Measurements from ENCODE around the gene AKAP13.
"Not testable (repeated sequence)": the region's sequence is repeated elsewhere in the genome, so short reads cannot be mapped to it uniquely, and the experiment has no call there.

The AKAP13 gene

GRCh38 chr15:85563328-85563727, 182.9 kb downstream of the AKAP13 start:
- DNase-seq (ENCODE audit: low read depth in 2 of 2) = no peak

GRCh38 chr15:85563731-85564130, 183.3 kb downstream of the AKAP13 start:
- no peak for DNase-seq (ENCODE audit: low read depth in 2 of 2)

GRCh38 chr15:85564686-85565085, 184.3 kb downstream of the AKAP13 start:
- no peak for DNase-seq (ENCODE audit: low read depth in 2 of 2)

GRCh38 chr15:85568261-85568808, 187.9 kb downstream of the AKAP13 start:
- no peak for DNase-seq (ENCODE audit: low read depth in 2 of 2)

- no peak for DNase-seq (ENCODE audit: low read depth in 2 of 2)
These were observed 189.9 kb downstream of the AKAP13 start for GRCh38 chr15:85570336-85570735.

GRCh38 chr15:85571780-85572179, 191.4 kb downstream of the AKAP13 start:
- DNase-seq (ENCODE audit: low read depth in 2 of 2) = no peak

- no peak for DNase-seq (ENCODE audit: low read depth in 2 of 2)
These were observed 196.0 kb downstream of the AKAP13 start for GRCh38 chr15:85576392-85576791.

GRCh38 chr15:85578941-85579701, 198.7 kb downstream of the AKAP13 start:
- DNase-seq (ENCODE audit: low read depth in 2 of 2) = no peak

- DNase-seq (ENCODE audit: low read depth in 2 of 2) = no peak
These were observed 199.7 kb downstream of the AKAP13 start for GRCh38 chr15:85579957-85580694.

GRCh38 chr15:85580879-85581278, 200.5 kb downstream of the AKAP13 start:
- peak; percentile 49 to 55 for DNase-seq (ENCODE audit: low read depth in 2 of 2)

- peak in 1 of 2 donors; percentile 26 for DNase-seq (ENCODE audit: low read depth in 2 of 2)
These were observed 201.1 kb downstream of the AKAP13 start for GRCh38 chr15:85581495-85581894.

- peak; percentile 47 to 56 for DNase-seq (ENCODE audit: low read depth in 2 of 2)
These were observed 202.0 kb downstream of the AKAP13 start for GRCh38 chr15:85582131-85583079.

GRCh38 chr15:85583442-85583841, 203.0 kb downstream of the AKAP13 start:
- DNase-seq (ENCODE audit: low read depth in 2 of 2) = no peak

- peak; percentile 19 to 66 for DNase-seq (ENCODE audit: low read depth in 2 of 2)
These were observed 203.6 kb downstream of the AKAP13 start for GRCh38 chr15:85583923-85584390.

- no peak for DNase-seq (ENCODE audit: low read depth in 2 of 2)
These were observed 204.5 kb downstream of the AKAP13 start for GRCh38 chr15:85584872-85585271.

GRCh38 chr15:85586196-85586595, 205.8 kb downstream of the AKAP13 start:
- not testable (repeated sequence) for DNase-seq (ENCODE audit: low read depth in 2 of 2)

GRCh38 chr15:85587707-85588411, 207.5 kb downstream of the AKAP13 start:
- DNase-seq (ENCODE audit: low read depth in 2 of 2) = no peak

- DNase-seq (ENCODE audit: low read depth in 2 of 2) = no peak
These were observed 208.3 kb downstream of the AKAP13 start for GRCh38 chr15:85588677-85589076.

- no peak for DNase-seq (ENCODE audit: low read depth in 2 of 2)
These were observed 209.4 kb downstream of the AKAP13 start for GRCh38 chr15:85589851-85590250.

GRCh38 chr15:85591622-85592021, 211.2 kb downstream of the AKAP13 start:
- DNase-seq (ENCODE audit: low read depth in 2 of 2) = no peak

GRCh38 chr15:85592148-85592547, 211.7 kb downstream of the AKAP13 start:
- no peak for DNase-seq (ENCODE audit: low read depth in 2 of 2)
